Naive thymus-derived CD8-positive, alpha-beta T cell (primary cell): ENCODE measurements around the gene LCORL. TPM values are rescaled to one million over a fixed set of nuclear protein-coding genes. Genes with fewer than 3 reads are reported as not detected.

Source experiments
- ATAC-seq, 2 donors: fragments of 150-1000 bp; cut with Tn5 transposase in 1 of 2; sonication (Bioruptor Pico), chemical (Tn5 transposase) in 1 of 2; 1 replicate in 1 of 2; 2 replicates in 1 of 2; pipeline ENCODE4 v1.10.0; 2021; ENCODE audit warnings: mild to moderate bottlenecking in 2 of 2, moderate library complexity in 2 of 2
- POLR2A ChIA-PET: fragments of 350-600 bp; sonication (Branson Sonifier 250); formaldehyde crosslinking; loops from one replicate; lab custom pipeline; 2021; ENCODE audit warnings: antibody characterized with exemption; lab: Charles Lee
- DNase-seq, 10 donors: peaks; one replicate each; pipeline versions ENCODE4 v3.0.0 to v3.0.0-alpha.2; 2020 to 2022
- H3K27ac Mint-ChIP-seq, 10 donors: one replicate each; pipeline ENCODE4 v1.8.0; 2020 to 2022; ENCODE audit warnings: mild to moderate bottlenecking in 10 of 10, mixed read lengths in 10 of 10, moderate library complexity in 4 of 10, inconsistent platforms in 1 of 10
- H3K27me3 Mint-ChIP-seq, 5 donors: one replicate each; pipeline ENCODE4 v1.8.0; 2021 to 2022; ENCODE audit warnings: mixed read lengths in 5 of 5
- H3K36me3 Mint-ChIP-seq, 3 donors: one replicate each; pipeline ENCODE4 v1.8.0; 2020 to 2022; ENCODE audit warnings: mixed read lengths in 3 of 3, mild to moderate bottlenecking in 2 of 3, inconsistent platforms in 1 of 3
- H3K4me1 Mint-ChIP-seq, 4 donors: one replicate each; pipeline ENCODE4 v1.8.0; 2021 to 2022; ENCODE audit warnings: mixed read lengths in 4 of 4
- H3K4me3 Mint-ChIP-seq, 10 donors: one replicate each; pipeline ENCODE4 v1.8.0; 2020 to 2022; ENCODE audit warnings: mild to moderate bottlenecking in 10 of 10, mixed read lengths in 10 of 10, moderate library complexity in 6 of 10, inconsistent platforms in 1 of 10
- H3K9me3 Mint-ChIP-seq, 9 donors: one replicate each; pipeline ENCODE4 v1.8.0; 2020 to 2022; ENCODE audit warnings: mixed read lengths in 9 of 9, mild to moderate bottlenecking in 3 of 9, inconsistent platforms in 1 of 9, moderate library complexity in 1 of 9
- polyA plus RNA-seq, 3 donors: library from polyadenylated mRNA; unstranded; fragments of 300-500 nt; fragmentation: Illumina TruSeq; gene quantifications; one replicate each; pipeline ENCODE4 v1.2.3, GENCODE V29; 2021
- total RNA-seq, 8 experiments: library from RNA in 2 of 8; stranded (reverse) in 2 of 8; gene quantifications; one replicate each; pipeline ENCODE4 v1.2.3 and lab custom pipeline; 2021 to 2026

The LCORL gene
- total RNA-seq (10 to 100 TPM; 15.8 to 16.9 TPM), polyA plus RNA-seq (1 to 10 TPM; 4.5 to 7.3 (median 5.4) TPM), total RNA-seq (lab: John Stamatoyannopoulos, UW) (12.6 to 32.4 (median 18.3) reads per million in 6 experiments)

DNA sequence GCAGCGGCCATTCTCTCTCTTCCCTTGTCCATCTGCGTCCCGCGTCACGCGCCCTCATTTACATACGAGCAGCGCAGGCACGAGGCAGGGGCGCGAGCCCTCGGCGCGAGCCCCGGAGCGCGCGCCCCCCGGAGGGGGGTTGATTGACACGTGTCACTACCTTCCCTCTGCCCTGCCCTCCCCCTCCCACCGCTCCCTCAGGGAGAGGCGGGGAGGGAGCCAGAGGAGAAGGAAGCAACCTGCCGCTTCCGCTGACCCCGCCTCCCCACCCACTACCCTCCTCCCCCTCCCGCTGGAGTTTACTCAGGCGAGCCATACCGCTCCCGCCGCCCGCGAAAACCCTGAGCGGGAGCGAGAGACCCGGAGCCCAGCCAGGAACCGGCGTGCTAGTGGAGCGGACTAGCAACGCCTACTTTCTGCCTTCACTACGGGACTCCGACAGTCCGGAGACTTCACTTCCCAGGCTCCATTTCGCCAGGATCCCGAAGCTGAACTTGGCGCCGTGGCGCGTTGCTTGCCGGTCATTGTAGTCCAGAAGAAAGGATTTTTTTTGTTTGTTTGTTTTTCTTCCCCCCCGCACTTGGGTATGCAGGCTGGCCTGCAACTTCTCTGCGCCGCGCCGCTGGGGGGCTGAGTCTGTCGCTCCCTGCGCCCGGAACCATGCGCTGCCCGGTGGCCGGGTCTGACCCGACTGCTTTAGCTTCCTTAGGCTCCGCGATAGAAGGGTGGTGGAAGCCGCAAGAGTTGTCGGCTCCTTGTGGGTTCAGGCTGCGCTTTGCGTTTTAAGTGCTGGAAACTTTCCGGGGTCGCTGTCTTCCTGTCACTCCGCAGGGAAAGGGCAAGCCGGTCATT is at the start of gene LCORL:
Gene LCORL (minus strand): TSS at position 36 of the 852 bp plus-strand sequence. CDS start 4 bp downstream, at position 32.
- Mint-ChIP-seq H3K27ac (peak within 1 kb of the TSS; percentile 73 to 95 (median 93)), H3K36me3 (no peaks in the 10 kb centered on the region), H3K4me1 (peaks cover 11 to 30% (median 25%) of the 10 kb centered on the region in 4 donors), H3K4me3 (peak within 1 kb of the TSS; percentile 86 to 98 (median 96)), H3K9me3 (no peaks in the 10 kb centered on the region), H3K27me3 (peaks cover 0 to 5% (median 1%) of the 10 kb centered on the region in 5 donors)
- peak; percentile 83 to 84 for ATAC-seq
- DNase-seq, result peak; percentile 74 to 94 (median 84)
- POLR2A ChIA-PET, result interaction anchor here (0.8 to 1.3 kb wide), 4 partner anchors 36 to 408 kb away, joined by 3 to 5 read pairs (median 3); partner anchors contain the start of genes DCAF16, MED28 and NCAPG

DNA sequence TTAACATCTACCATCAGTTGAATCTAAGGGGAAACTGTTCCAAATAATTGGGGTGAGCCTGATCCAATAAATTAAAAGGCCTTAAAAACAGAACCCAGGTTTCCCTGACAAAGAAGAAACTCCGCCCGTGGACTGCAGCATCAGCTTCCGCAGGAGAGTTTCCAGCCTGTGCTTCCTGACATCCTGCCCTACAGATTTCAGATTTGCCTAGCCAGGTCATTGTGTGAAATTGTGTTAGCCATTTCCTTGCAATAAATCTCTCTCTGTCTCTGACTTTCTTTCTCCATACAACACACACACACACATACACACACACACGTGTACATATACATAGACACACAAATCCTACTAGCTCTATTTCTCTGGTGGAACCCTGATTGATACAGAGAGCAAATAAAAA is 48.3 kb upstream of the LCORL start:
- ATAC-seq, result no peak
- Mint-ChIP-seq H3K27me3 (peaks cover 37 to 62% (median 48%) of the 10 kb centered on the region in 5 donors), H3K36me3 (peaks cover 0 to 9% (median 0%) of the 10 kb centered on the region in 3 donors), H3K4me3 (no peak overlapping the region), H3K4me1 (no peaks in the 10 kb centered on the region), H3K9me3 (peaks cover 0 to 16% (median 3%) of the 10 kb centered on the region in 9 donors), H3K27ac (no peak overlapping the region)
- no peak for DNase-seq
- POLR2A ChIA-PET, result no interaction called here

- Mint-ChIP-seq H3K27me3 (peaks cover 34 to 86% (median 51%) of the 10 kb centered on the region in 5 donors), H3K9me3 (peaks cover 0 to 43% (median 24%) of the 10 kb centered on the region in 9 donors), H3K27ac (no peak overlapping the region), H3K36me3 (peaks cover 0 to 29% (median 0%) of the 10 kb centered on the region in 3 donors), H3K4me3 (no peak overlapping the region), H3K4me1 (no peaks in the 10 kb centered on the region)
- POLR2A ChIA-PET, result no interaction called here
- ATAC-seq, result no peak
- DNase-seq, result no peak
Observed at GRCh38 chr4:18067031-18067430, 45.5 kb upstream of the LCORL start.

GRCh38 chr4:18063079-18063478 is 41.5 kb upstream of the LCORL start:
- Mint-ChIP-seq H3K4me1 (peaks cover 0 to 3% (median 2%) of the 10 kb centered on the region in 4 donors), H3K9me3 (peaks cover 0 to 43% (median 24%) of the 10 kb centered on the region in 9 donors), H3K27me3 (peaks cover 26 to 70% (median 33%) of the 10 kb centered on the region in 5 donors), H3K27ac (no peak overlapping the region), H3K4me3 (no peak overlapping the region), H3K36me3 (peaks cover 0 to 21% (median 0%) of the 10 kb centered on the region in 3 donors)
- POLR2A ChIA-PET, result no interaction called here
- DNase-seq (no peak), ATAC-seq (no peak)

GRCh38 chr4:18057821-18058533 is 36.4 kb upstream of the LCORL start:
- POLR2A ChIA-PET, result interaction anchor here (0.8 kb wide), 1 partner anchor 36 kb away, joined by 3 read pairs; the partner anchor contains the start of gene LCORL
- Mint-ChIP-seq H3K4me3 (peak overlapping the region in 4 of 10 donors; percentile 0 to 44 (median 31)), H3K4me1 (peaks cover 6 to 20% (median 16%) of the 10 kb centered on the region in 4 donors), H3K36me3 (peaks cover 0 to 11% (median 0%) of the 10 kb centered on the region in 3 donors), H3K27me3 (peaks cover 30 to 53% (median 35%) of the 10 kb centered on the region in 5 donors), H3K27ac (no peak overlapping the region), H3K9me3 (peaks cover 0 to 9% (median 4%) of the 10 kb centered on the region in 9 donors)
- DNase-seq, result no peak
- no peak for ATAC-seq

GRCh38 chr4:18056030-18056429 is 34.5 kb upstream of the LCORL start:
- ATAC-seq, result peak in 1 of 2 donors; percentile 42
- peaks cover 0 to 5% (median 0%) of the 10 kb centered on the region in 3 donors for H3K36me3 Mint-ChIP-seq
- POLR2A ChIA-PET, result no interaction called here
- peak in 1 of 10 donors; percentile 7 for DNase-seq
- H3K27ac Mint-ChIP-seq, result no peak overlapping the region
- peaks cover 35 to 60% (median 38%) of the 10 kb centered on the region in 5 donors for H3K27me3 Mint-ChIP-seq
- H3K4me3 Mint-ChIP-seq, result peak overlapping the region in 1 of 10 donors; percentile 36
- peaks cover 6 to 20% (median 16%) of the 10 kb centered on the region in 4 donors for H3K4me1 Mint-ChIP-seq
- no peaks in the 10 kb centered on the region for H3K9me3 Mint-ChIP-seq

DNA sequence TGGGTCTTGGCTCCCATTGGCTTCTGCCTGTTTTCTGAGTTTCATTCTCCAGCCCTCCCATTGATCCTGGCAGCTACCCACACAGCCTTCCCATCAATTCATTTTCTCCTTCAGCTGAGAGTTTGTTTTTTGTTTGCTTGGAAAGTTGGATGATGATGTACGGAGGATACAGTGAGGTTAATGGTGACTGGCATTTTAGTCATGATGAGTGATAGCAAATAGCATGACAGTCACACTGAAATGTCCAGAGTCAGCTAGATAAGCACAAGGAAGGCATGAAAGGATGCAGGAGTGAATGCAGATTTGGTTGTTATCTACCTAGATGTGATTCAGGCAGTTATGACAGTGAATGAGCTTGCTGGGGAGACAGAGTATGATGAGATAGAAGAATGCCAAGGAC is 30.6 kb upstream of the LCORL start:
- ATAC-seq (no peak), DNase-seq (no peak)
- Mint-ChIP-seq H3K36me3 (peaks cover 0 to 5% (median 0%) of the 10 kb centered on the region in 3 donors), H3K4me3 (no peak overlapping the region), H3K4me1 (peaks cover 6 to 11% (median 7%) of the 10 kb centered on the region in 4 donors), H3K27me3 (peaks cover 26 to 40% (median 34%) of the 10 kb centered on the region in 5 donors), H3K9me3 (no peaks in the 10 kb centered on the region), H3K27ac (no peak overlapping the region)
- POLR2A ChIA-PET, result no interaction called here

GRCh38 chr4:18051281-18051680 is 29.7 kb upstream of the LCORL start:
- H3K27me3 Mint-ChIP-seq, result peaks cover 26 to 40% (median 34%) of the 10 kb centered on the region in 5 donors
- no peak overlapping the region for H3K4me3 Mint-ChIP-seq
- peaks cover 0 to 5% (median 0%) of the 10 kb centered on the region in 3 donors for H3K36me3 Mint-ChIP-seq
- H3K27ac Mint-ChIP-seq, result no peak overlapping the region
- H3K4me1 Mint-ChIP-seq, result peaks cover 3 to 11% (median 5%) of the 10 kb centered on the region in 4 donors
- no peaks in the 10 kb centered on the region for H3K9me3 Mint-ChIP-seq
- POLR2A ChIA-PET, result no interaction called here
- ATAC-seq (no peak), DNase-seq (no peak)

- peaks cover 0 to 3% (median 0%) of the 10 kb centered on the region in 4 donors for H3K4me1 Mint-ChIP-seq
- no peak overlapping the region for H3K27ac Mint-ChIP-seq
- H3K4me3 Mint-ChIP-seq, result no peak overlapping the region
- H3K36me3 Mint-ChIP-seq, result peaks cover 0 to 5% (median 0%) of the 10 kb centered on the region in 3 donors
- H3K27me3 Mint-ChIP-seq, result peaks cover 20 to 32% (median 27%) of the 10 kb centered on the region in 5 donors
- POLR2A ChIA-PET, result no interaction called here
- no peaks in the 10 kb centered on the region for H3K9me3 Mint-ChIP-seq
- ATAC-seq, result no peak
- DNase-seq, result no peak
Observed at GRCh38 chr4:18050448-18050847, 28.9 kb upstream of the LCORL start.

GRCh38 chr4:18049446-18049845 is 27.9 kb upstream of the LCORL start:
- POLR2A ChIA-PET, result no interaction called here
- peaks cover 0 to 5% (median 0%) of the 10 kb centered on the region in 3 donors for H3K36me3 Mint-ChIP-seq
- ATAC-seq, result no peak
- no peaks in the 10 kb centered on the region for H3K9me3 Mint-ChIP-seq
- no peak overlapping the region for H3K27ac Mint-ChIP-seq
- no peaks in the 10 kb centered on the region for H3K4me1 Mint-ChIP-seq
- H3K27me3 Mint-ChIP-seq, result peaks cover 17 to 29% (median 23%) of the 10 kb centered on the region in 5 donors
- no peak overlapping the region for H3K4me3 Mint-ChIP-seq
- no peak for DNase-seq

DNA sequence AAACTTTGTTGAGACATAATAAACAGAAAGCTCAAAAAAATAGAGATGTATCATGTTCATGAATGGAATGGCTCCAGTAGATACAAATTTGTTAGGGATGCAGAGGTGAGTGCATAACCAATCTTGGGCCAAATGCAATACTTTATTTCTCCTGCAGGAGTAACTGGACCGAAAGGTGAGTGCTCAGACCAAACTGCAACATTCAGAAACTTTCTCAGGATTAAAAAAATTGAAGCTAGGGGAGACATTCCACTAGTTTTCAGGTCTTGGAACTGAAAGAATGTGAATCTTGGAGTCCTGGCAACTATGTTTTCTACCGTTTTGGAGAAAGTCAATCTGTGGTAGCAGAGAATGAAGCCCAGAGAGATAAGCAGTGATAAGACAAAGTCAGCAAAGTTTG is 21.2 kb upstream of the LCORL start:
- POLR2A ChIA-PET, result no interaction called here
- Mint-ChIP-seq H3K27ac (no peak overlapping the region), H3K4me3 (no peak overlapping the region), H3K27me3 (peaks cover 7 to 23% (median 16%) of the 10 kb centered on the region in 5 donors), H3K9me3 (no peaks in the 10 kb centered on the region), H3K36me3 (no peaks in the 10 kb centered on the region), H3K4me1 (no peaks in the 10 kb centered on the region)
- no peak for DNase-seq
- no peak for ATAC-seq

- Mint-ChIP-seq H3K27me3 (peaks cover 10 to 31% (median 18%) of the 10 kb centered on the region in 5 donors), H3K27ac (no peak overlapping the region), H3K9me3 (no peaks in the 10 kb centered on the region), H3K4me1 (no peaks in the 10 kb centered on the region), H3K36me3 (no peaks in the 10 kb centered on the region), H3K4me3 (no peak overlapping the region)
- DNase-seq (no peak), ATAC-seq (no peak)
- POLR2A ChIA-PET, result no interaction called here
Observed at GRCh38 chr4:18042012-18042411, 20.5 kb upstream of the LCORL start.
